Testis (tissue), 3 donors: ENCODE data around the gene POU3F1. TPM values are rescaled to one million over a fixed set of nuclear protein-coding genes. Genes with fewer than 3 reads are reported as not detected.

Experiments used
- DNase-seq: peaks from one replicate; pipeline ENCODE4 v3.0.0-alpha.2; 2019
- H3K27ac ChIP-seq, 2 donors: fragments of 200-600 bp; sonication (generic); one replicate each; pipeline ENCODE4 v1.5.1; 2019
- H3K27me3 ChIP-seq: fragments of 200-600 bp; sonication (generic); one replicate; pipeline ENCODE4 v1.5.1; 2019
- H3K36me3 ChIP-seq: fragments of 200-600 bp; sonication (generic); one replicate; pipeline ENCODE4 v1.5.1; 2017; ENCODE audit warnings: low read depth; ENCODE audit errors: missing control alignments
- H3K4me1 ChIP-seq: fragments of 200-600 bp; sonication (generic); one replicate; pipeline ENCODE4 v1.5.1; 2019
- H3K4me3 ChIP-seq, 2 donors: fragments of 200-600 bp; sonication (generic); one replicate each; pipeline ENCODE4 v1.5.1; 2017 to 2019
- H3K9me3 ChIP-seq: fragments of 200-600 bp; sonication (generic); one replicate; pipeline ENCODE4 v1.5.1; 2017
- CTCF ChIP-seq, 3 experiments: fragments of 450-650 bp in 2 of 3; fragments of 200-600 bp in 1 of 3; sonication (generic) in 1 of 3; IDR thresholded peaks; one replicate each; pipeline ENCODE4 v1.5.1; 2016 to 2019; ENCODE audit warnings: antibody characterized with exemption in 3 of 3, mild to moderate bottlenecking in 2 of 3, moderate library complexity in 1 of 3
- POLR2A ChIP-seq: fragments of 450-650 bp; IDR thresholded peaks from one replicate; pipeline ENCODE4 v1.6.1; 2017; ENCODE audit warnings: antibody characterized with exemption, mild to moderate bottlenecking, moderate library complexity
- WGBS, 2 donors: methylation state at CpG; one replicate each; pipeline ENCODE4 v1.1.5; 2018; 5-methylcytosine and 5-hydroxymethylcytosine counted together
- intact Hi-C: fragments of 100-400 bp; cut with DNase I; formaldehyde crosslinking; loops from one replicate; pipeline ENCODE4 v1.15.1; 2023; ENCODE audit warnings: low total_unique reads
- polyA plus RNA-seq: library from polyadenylated mRNA; stranded (reverse); fragments of 350-450 nt; fragmentation: Illumina TruSeq; extraction: RNeasy Lipid Tissue Mini Kit (QIAGEN cat#74804); gene quantifications from one replicate; pipeline ENCODE4 v1.2.3, GENCODE V29; 2014; ENCODE audit warnings: low read depth, low replicate concordance; ENCODE audit not compliant: insufficient read depth
- total RNA-seq, 2 donors: library from RNA; depleted of rRNA; stranded (reverse); fragments of >200 nt; gene quantifications; one replicate each; pipeline ENCODE4 v1.2.3, GENCODE V29; 2016

Gene POU3F1
- total and polyA plus RNA-seq, 3 donors from 2014 or later = 1.6 to 6.8 (median 6.0) TPM

DNA sequence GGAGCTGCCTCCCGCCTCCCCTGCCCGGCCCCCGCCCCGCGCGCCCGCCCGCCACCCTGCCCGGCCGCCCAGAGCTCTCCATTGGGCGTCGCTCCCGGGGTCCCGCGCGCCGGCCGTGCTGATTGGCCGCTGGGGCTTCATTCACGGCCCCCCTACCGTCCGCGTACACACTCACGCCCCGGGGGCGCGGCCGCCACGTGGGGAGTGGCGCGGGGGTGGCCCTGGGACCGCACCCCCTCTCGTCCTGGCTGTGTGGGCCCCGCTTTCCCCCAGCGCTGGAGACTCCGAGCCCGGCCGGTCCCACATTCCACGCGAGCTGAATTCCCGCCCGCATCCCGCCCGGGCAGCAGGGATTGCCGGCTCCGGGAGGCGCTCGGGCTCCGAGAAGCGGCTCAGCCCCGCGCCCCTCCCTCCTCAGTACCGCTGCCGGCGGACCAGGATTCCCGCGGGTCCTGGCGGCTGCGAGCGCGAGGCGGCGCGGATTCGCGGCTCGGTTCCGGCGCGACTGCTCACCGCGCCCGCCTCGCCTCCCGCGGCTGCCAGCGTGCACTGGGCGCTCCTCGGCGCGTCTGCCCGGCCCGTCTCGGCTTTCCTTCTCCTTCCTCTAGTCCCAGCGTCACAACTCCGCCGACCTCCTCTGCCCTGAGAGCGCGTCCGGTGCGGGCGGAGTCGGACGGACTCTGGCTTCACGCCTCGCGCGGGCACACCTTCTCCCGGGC lies 450 bp upstream of the POU3F1 start:
- no peaks in the 10 kb centered on the region for H3K27me3 ChIP-seq
- peak overlapping the region in 1 of 2 donors; percentile 53 for H3K27ac ChIP-seq
- peak overlapping the region; percentile 58 to 66 for H3K4me3 ChIP-seq
- peaks cover 3% of the 10 kb centered on the region for H3K4me1 ChIP-seq
- intact Hi-C loops = no loop called here
- no peaks in the 10 kb centered on the region for H3K9me3 ChIP-seq
- TF ChIP-seq POLR2A (no peak), CTCF (IDR thresholded peaks at IDR 0.05) (no peak)
- no peaks in the 10 kb centered on the region for H3K36me3 ChIP-seq
- DNase-seq = peak; percentile 90
- WGBS, 2 donors = 0% methylated on average over 54 of the region's 99 CpGs; no CpG with 5 or more reads in 1 of the 2 donors

- H3K9me3 ChIP-seq = no peaks in the 10 kb centered on the region
- no peak overlapping the region for H3K27ac ChIP-seq
- intact Hi-C loops = no loop called here
- H3K27me3 ChIP-seq = no peaks in the 10 kb centered on the region
- DNase-seq = peak; percentile 21
- TF ChIP-seq POLR2A = no peak
- no peak for TF ChIP-seq CTCF (IDR thresholded peaks at IDR 0.05)
- H3K36me3 ChIP-seq = no peaks in the 10 kb centered on the region
- peak overlapping the region in 1 of 2 donors; percentile 23 for H3K4me3 ChIP-seq
- peaks cover 3% of the 10 kb centered on the region for H3K4me1 ChIP-seq
- WGBS, 2 donors = 3% methylated on average over 35 of the region's 115 CpGs; no CpG with 5 or more reads in 1 of the 2 donors
Observed at GRCh38 chr1:38045401-38046332, 926 bp downstream of the POU3F1 start.

DNA sequence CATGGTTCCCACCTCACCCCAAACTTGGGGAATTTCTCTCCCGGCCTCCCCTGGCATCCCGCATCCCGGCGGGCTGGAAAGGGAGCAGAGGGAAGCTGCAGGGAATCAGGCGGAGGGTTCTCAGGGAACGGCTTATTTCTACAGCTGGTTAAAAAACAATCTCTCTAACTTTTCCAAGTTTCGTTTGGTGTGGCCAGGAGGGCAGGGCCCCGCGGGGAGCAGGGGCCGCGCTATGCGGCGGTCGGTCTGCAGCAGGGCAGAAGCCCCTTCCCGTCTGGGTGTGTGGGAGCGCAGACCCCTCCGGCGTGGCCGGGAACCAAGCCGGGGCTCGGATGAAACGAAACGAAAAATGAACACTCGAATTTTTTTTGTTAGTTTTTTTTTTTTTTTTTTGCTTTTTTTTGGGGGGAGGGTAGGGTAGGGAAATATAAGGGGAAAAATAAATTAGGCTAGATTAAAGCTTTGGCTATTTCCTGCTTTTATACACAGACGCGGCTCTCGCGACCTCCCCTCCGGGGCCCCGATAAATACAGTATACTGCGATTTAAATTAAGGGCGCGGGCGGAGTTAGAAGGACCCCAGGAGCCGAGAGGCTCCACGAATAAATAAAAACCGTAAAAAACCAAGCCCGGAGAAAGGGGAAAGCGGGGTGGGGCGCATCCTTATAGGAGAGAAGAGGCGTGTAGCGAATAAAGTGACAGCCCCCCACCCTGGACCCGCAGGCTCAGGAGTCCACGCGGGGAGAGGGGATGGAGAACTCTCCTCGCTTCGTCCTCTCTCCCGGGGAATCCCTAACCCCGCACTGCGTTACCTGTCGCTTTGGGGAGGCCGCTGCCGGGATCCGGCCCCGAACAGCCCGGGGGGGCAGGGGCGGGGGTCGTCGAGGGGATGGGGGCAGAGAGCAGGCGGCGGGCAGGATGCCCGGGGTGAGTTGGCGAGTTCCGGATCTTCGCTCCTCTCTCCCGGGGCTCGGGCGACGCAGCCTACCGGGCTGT lies 2.1 kb downstream of the POU3F1 start:
- no peaks in the 10 kb centered on the region for H3K36me3 ChIP-seq
- TF ChIP-seq POLR2A = no peak
- H3K27me3 ChIP-seq = no peaks in the 10 kb centered on the region
- intact Hi-C loops = no loop called here
- 8 to 12% methylated on average over 48 to 70 of the region's 70 CpGs for WGBS, 2 donors
- no peak overlapping the region for H3K27ac ChIP-seq
- peak overlapping the region; percentile 1 to 43 for H3K4me3 ChIP-seq
- DNase-seq = no peak
- no peaks in the 10 kb centered on the region for H3K9me3 ChIP-seq
- H3K4me1 ChIP-seq = peaks cover 3% of the 10 kb centered on the region

DNA sequence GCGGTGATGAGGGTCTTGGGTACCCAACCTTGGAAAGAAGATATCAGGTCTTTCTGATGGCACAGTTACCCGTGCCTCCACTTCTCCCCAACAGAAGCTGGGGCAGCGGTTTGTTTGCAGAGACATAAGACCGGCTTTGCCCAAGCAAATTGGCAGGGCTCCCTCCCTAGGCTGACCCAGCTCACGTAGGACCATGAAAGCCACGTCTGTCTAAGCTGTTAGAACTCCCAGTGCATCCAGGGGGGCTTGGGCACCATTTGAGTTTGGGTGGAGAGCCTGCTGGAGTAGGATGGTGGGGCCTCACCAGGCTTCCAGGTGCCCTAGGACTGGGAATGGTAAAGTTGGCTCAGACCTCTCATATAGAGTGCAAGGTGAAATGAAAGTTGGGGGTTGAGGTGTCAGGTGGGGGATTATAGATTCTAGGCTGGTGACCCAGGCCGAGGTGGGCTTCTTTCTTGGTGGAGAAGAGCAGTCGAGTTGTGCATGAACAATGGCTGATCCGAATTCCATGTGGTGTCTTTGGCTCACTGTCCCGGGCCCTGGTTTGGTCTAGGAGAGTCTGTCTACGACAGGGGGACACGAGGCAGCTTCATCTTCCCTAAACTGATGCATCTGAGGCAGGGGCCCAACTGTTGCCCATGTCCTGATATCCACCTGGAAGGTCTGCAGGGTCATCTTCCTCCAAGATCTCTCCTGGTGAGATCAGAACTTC lies 3.4 kb downstream of the POU3F1 start:
- 82 to 88% methylated on average over 8 to 12 of the region's 12 CpGs for WGBS, 2 donors
- no peak overlapping the region for H3K4me3 ChIP-seq
- TF ChIP-seq CTCF (IDR thresholded peaks at IDR 0.05) (no peak), POLR2A (no peak)
- no peak for DNase-seq
- no peaks in the 10 kb centered on the region for H3K27me3 ChIP-seq
- intact Hi-C loops = no loop called here
- H3K36me3 ChIP-seq = no peaks in the 10 kb centered on the region
- H3K9me3 ChIP-seq = no peaks in the 10 kb centered on the region
- H3K4me1 ChIP-seq = peaks cover 3% of the 10 kb centered on the region
- H3K27ac ChIP-seq = no peak overlapping the region
